HCT116 (cell line): ENCODE data around the gene MACF1.

Experiments
- CEBPB ChIP-seq: IDR thresholded peaks from 2 replicates; pipeline ENCODE4 v1.6.1; 2012; ENCODE audit warnings: low read depth
- TF ChIP-seq, protein P1 (sequence below): IDR thresholded peaks from 2 replicates; pipeline ENCODE4 v1.6.1; 2012; ENCODE audit warnings: low read depth
- TF ChIP-seq, protein P2 (sequence below), 3 experiments: fragments of 200-600 bp in 1 of 3; sonication (generic) in 1 of 3; IDR thresholded peaks in 2 of 3; conservative IDR thresholded peaks in 1 of 3; 2 replicates each; pipeline ENCODE4 v1.5.1; 2012 to 2017; ENCODE audit warnings: low read depth in 2 of 3, low read length in 2 of 3, antibody characterized with exemption in 1 of 3, borderline replicate concordance in 1 of 3, control low read depth in 1 of 3, mild to moderate bottlenecking in 1 of 3, mixed read lengths in 1 of 3, mixed run types in 1 of 3, moderate library complexity in 1 of 3; ENCODE audit not compliant: insufficient read depth in 1 of 3

DNA sequence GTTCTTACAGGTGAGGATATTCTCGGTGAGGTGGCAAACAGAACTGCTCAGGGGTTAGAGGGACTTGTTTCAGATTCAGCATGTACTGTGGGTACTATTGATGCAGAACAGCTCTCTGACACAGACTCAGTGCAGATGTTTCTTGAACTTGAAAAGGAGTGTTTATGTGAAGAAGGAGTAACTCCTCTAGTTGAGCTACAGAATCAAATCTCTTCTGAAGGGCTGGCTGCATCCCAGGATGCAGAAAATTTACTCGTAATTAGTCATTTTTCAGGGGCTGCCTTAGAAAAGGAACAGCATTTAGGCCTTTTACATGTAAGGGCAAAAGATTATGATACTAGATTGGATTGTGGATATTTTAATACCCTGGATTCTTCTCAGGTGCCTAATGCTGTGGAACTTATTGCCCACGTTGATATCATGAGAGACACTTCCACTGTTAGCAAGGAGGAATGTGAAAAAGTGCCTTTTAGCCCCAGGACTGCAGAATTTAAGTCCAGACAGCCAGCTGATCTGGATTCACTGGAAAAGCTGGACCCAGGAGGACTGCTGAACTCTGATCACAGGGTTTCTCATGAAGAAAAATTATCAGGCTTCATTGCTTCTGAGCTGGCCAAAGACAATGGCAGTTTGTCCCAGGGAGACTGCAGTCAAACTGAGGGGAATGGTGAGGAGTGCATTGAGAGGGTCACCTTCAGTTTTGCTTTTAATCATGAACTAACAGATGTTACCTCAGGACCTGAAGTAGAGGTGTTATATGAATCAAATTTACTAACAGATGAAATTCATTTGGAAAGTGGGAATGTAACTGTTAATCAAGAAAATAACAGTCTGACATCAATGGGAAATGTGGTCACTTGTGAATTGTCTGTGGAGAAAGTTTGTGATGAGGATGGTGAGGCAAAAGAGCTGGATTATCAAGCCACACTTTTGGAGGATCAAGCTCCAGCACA, 207.3 kb downstream of the MACF1 start:
- no peak for TF ChIP-seq CEBPB
- TF ChIP-seq, protein P1, sequence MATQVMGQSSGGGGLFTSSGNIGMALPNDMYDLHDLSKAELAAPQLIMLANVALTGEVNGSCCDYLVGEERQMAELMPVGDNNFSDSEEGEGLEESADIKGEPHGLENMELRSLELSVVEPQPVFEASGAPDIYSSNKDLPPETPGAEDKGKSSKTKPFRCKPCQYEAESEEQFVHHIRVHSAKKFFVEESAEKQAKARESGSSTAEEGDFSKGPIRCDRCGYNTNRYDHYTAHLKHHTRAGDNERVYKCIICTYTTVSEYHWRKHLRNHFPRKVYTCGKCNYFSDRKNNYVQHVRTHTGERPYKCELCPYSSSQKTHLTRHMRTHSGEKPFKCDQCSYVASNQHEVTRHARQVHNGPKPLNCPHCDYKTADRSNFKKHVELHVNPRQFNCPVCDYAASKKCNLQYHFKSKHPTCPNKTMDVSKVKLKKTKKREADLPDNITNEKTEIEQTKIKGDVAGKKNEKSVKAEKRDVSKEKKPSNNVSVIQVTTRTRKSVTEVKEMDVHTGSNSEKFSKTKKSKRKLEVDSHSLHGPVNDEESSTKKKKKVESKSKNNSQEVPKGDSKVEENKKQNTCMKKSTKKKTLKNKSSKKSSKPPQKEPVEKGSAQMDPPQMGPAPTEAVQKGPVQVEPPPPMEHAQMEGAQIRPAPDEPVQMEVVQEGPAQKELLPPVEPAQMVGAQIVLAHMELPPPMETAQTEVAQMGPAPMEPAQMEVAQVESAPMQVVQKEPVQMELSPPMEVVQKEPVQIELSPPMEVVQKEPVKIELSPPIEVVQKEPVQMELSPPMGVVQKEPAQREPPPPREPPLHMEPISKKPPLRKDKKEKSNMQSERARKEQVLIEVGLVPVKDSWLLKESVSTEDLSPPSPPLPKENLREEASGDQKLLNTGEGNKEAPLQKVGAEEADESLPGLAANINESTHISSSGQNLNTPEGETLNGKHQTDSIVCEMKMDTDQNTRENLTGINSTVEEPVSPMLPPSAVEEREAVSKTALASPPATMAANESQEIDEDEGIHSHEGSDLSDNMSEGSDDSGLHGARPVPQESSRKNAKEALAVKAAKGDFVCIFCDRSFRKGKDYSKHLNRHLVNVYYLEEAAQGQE: no peak
- TF ChIP-seq, protein P2, sequence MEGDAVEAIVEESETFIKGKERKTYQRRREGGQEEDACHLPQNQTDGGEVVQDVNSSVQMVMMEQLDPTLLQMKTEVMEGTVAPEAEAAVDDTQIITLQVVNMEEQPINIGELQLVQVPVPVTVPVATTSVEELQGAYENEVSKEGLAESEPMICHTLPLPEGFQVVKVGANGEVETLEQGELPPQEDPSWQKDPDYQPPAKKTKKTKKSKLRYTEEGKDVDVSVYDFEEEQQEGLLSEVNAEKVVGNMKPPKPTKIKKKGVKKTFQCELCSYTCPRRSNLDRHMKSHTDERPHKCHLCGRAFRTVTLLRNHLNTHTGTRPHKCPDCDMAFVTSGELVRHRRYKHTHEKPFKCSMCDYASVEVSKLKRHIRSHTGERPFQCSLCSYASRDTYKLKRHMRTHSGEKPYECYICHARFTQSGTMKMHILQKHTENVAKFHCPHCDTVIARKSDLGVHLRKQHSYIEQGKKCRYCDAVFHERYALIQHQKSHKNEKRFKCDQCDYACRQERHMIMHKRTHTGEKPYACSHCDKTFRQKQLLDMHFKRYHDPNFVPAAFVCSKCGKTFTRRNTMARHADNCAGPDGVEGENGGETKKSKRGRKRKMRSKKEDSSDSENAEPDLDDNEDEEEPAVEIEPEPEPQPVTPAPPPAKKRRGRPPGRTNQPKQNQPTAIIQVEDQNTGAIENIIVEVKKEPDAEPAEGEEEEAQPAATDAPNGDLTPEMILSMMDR (IDR thresholded peaks at IDR 0.05 in 2 of 3, conservative IDR thresholded peaks at IDR 0.05 in 1 of 3; ENCODE audit: borderline replicate concordance in 1 of 3, insufficient read depth in 1 of 3, low read depth in 2 of 3, low read length in 2 of 3): no peak
